Right lobe of liver (tissue), 4 donors: ENCODE results near the gene KRT37.

Source experiments
- POLR2A ChIP-seq: fragments of 450-650 bp; IDR thresholded peaks from one replicate; pipeline ENCODE4 v1.6.1; 2017; ENCODE audit warnings: antibody characterized with exemption, mild to moderate bottlenecking
- TF ChIP-seq, protein P1 (sequence below), 4 donors: fragments of 200-600 bp in 3 of 4; fragments of 450-650 bp in 1 of 4; IDR thresholded peaks; one replicate each; pipeline versions ENCODE4 v1.5.1 to v1.8.0; 2016 to 2022; ENCODE audit warnings: antibody characterized with exemption in 4 of 4, mild to moderate bottlenecking in 2 of 4
- donor health status: DM: no; HTN: no; CAD: no.
- donor health status: DM: no; HTN: no; CAD: no.
- donor health status: DM: no; HTN: yes; CAD: no.

DNA sequence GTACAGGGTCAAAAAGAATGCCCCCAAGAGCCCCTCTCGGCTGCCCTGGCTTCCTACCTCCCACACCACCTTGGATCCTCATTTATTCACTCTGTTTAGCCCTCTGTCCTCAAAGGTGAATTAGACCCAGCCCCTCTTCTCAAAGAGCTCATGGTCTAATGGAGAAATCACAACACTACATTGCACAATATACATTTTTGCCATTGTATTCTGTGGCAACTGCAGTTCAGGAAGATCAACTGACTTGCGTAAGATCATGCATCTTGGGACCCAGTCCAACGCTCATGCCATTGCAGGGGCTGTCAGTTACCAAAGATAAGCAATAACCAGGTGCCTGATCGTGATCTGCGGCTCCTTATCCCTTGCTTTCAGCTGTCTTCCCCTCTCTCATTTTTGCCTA lies 15.0 kb upstream of the KRT37 start:
- TF ChIP-seq, protein P1, sequence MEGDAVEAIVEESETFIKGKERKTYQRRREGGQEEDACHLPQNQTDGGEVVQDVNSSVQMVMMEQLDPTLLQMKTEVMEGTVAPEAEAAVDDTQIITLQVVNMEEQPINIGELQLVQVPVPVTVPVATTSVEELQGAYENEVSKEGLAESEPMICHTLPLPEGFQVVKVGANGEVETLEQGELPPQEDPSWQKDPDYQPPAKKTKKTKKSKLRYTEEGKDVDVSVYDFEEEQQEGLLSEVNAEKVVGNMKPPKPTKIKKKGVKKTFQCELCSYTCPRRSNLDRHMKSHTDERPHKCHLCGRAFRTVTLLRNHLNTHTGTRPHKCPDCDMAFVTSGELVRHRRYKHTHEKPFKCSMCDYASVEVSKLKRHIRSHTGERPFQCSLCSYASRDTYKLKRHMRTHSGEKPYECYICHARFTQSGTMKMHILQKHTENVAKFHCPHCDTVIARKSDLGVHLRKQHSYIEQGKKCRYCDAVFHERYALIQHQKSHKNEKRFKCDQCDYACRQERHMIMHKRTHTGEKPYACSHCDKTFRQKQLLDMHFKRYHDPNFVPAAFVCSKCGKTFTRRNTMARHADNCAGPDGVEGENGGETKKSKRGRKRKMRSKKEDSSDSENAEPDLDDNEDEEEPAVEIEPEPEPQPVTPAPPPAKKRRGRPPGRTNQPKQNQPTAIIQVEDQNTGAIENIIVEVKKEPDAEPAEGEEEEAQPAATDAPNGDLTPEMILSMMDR (IDR thresholded peaks at IDR 0.05), result no peak
- TF ChIP-seq POLR2A, result no peak
